Cardiac septum (tissue), 1 donor: ENCODE data around the gene RAB8A. TPM values are rescaled to one million over a fixed set of nuclear protein-coding genes. Genes with fewer than 3 reads are reported as not detected.
"Not testable (repeated sequence)": the region's sequence is repeated elsewhere in the genome, so short reads cannot be mapped to it uniquely, and the experiment has no call there.

Source experiments
- DNase-seq: peaks from one replicate; pipeline ENCODE4 v3.0.0-alpha.2; 2020; ENCODE audit warnings: low spot score
- intact Hi-C: fragments of 100-400 bp; cut with DNase I; formaldehyde crosslinking; loops from one replicate; pipeline ENCODE4 v1.14.0; 2022
- total RNA-seq: library from RNA; stranded (reverse); fragmentation: NEBNext Ultra II Directional; extraction: Animal tissue kit (Norgen Biotek cat#: 25700); gene quantifications from one replicate; pipeline ENCODE4 v1.2.1, GENCODE V29; 2021
- donor health status: DM: no; HTN: no; CAD: no.

Gene RAB8A
- total RNA-seq, 1 donor from 2014 or later, result 17.8 TPM

DNA sequence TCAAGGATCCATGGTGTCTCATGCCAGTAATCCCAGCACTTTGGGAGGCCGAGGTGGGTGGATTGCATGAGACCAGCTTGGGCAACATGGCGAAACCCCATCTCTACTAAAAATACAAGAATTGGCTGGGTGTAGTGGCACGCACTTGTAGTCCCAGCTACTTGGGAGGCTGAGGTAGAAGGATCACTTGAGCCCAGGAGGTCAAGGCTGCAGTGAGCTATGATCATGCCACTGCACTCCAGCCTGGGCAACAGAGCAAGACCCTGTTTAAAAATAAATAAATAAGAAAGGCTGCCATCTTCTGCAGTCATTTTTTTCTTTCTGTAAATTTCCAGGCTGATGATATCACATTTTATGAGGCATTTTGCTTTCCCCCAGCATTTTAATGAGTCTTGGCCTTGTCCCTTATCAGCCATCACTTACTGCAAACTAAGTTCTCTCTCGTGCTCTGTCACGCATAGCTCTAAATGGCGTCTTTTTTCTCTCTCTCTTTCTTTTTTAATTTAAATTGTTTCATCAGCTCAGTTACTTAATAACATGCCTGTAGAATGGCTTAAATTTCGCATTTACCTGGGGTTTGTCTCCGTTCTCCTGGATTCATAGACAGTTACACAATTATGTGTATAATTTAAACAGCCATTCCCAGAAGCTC, 12.2 kb upstream of the RAB8A start:
- DNase-seq, intact Hi-C loops: not testable (repeated sequence)

- intact Hi-C loops, result no loop called here
- no peak for DNase-seq
Observed at GRCh38 chr19:16100524-16100923, 11.2 kb upstream of the RAB8A start.

GRCh38 chr19:16104722-16105121, 7.0 kb upstream of the RAB8A start:
- intact Hi-C loops, result no loop called here
- no peak for DNase-seq

DNA sequence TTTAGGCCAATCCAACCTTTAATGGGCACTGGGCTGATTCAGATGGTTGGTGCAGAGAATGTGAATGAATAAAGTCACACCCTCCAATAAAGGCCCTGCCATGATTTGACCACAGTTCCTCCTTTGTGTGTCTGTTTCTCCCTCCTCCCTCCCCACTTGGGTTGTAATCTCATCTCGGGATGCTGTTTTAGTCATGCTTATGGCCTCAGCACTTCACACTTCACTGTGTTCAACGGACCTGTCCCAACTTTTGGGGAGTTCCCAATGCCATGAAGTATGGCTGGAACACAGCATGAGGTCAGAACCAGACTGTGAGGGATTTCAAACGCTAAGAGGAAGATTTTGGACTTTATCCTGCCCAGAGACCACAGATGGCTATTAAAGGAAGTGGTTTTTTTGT, 5.6 kb upstream of the RAB8A start:
- intact Hi-C loops, result no loop called here
- no peak for DNase-seq

GRCh38 chr19:16111909-16112752, 442 bp downstream of the RAB8A start:
- intact Hi-C loops, result loop anchor here (2.0 to 5.0 kb wide), 3 partner anchors 33 to 75 kb away; partner anchors contain the start of gene FAM32A
- DNase-seq, result no peak

- intact Hi-C loops, result loop anchor here (5.0 kb wide), 2 partner anchors 70 to 75 kb away; partner anchors contain the start of gene FAM32A
- DNase-seq, result no peak
Observed at GRCh38 chr19:16112778-16113177, 1.1 kb downstream of the RAB8A start.

GRCh38 chr19:16113727-16114126, 2.0 kb downstream of the RAB8A start:
- DNase-seq, result no peak
- intact Hi-C loops, result loop anchor here (5.0 kb wide), 2 partner anchors 71 to 74 kb away; partner anchors contain the start of gene FAM32A

DNA sequence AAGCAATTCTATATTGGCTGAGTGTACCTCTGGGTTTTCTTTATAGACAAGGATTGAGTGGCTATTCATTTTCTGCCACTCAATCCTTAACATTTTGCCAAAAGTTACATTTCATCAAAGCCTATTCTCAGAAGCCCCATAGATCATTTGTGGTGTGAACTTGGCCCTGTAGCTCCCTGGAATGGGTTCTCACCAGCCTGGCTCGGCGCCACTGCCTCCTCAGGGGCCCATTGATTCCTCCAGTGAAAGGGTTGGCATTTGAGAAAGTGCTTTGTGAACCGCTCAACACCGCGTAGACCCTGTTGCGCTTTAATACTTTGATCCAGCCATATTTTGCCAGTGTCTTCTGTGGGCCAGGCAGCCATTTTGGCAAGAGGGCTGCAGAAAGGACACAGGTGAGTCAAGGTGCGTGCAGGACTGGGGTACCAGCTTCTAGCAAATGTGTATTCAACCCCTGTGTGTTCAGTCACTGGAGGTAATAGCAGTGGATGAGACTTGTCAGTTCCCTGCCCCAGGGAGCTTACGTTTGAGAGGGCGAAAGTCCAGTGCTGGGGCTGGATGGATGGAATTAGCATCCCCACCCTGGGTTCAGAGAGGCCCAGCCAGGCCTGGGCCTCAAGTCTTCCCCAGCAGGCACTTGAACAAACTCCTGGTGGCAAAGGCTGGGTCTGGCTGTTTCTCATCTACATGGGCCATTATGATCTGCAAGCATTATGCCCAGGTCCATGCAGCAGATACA, 3.8 kb downstream of the RAB8A start:
- intact Hi-C loops, result no loop called here
- DNase-seq, result no peak

- DNase-seq, result no peak
- intact Hi-C loops, result no loop called here
Observed at GRCh38 chr19:16116067-16116466, 4.4 kb downstream of the RAB8A start.

- DNase-seq, result no peak
- intact Hi-C loops, result no loop called here
Observed at GRCh38 chr19:16117594-16118033, 5.9 kb downstream of the RAB8A start.

GRCh38 chr19:16118489-16119033, 6.9 kb downstream of the RAB8A start:
- intact Hi-C loops, result no loop called here
- DNase-seq, result peak; percentile 78

GRCh38 chr19:16119075-16119857, 7.6 kb downstream of the RAB8A start:
- DNase-seq, intact Hi-C loops: not testable (repeated sequence)

DNA sequence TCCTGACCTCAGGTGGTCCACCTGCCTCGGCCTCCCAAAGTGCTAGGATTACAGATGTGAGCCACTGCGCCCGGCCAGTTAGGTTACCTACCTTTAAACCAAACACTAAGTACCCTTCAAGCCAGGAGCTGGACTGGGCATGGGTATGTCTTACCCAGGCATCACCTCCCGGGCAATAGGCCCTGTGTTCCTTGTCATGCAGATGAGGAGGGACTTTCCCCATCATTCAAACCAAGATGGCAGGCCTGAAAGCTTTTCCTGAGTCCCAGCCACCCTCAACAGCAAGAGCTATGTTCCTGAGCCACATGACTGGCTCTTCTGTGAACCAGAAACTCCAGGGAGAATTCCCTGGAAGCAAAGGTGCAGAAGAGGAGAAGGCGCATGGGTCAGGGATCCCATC, 9.5 kb downstream of the RAB8A start:
- intact Hi-C loops, result no loop called here
- no peak for DNase-seq

DNA sequence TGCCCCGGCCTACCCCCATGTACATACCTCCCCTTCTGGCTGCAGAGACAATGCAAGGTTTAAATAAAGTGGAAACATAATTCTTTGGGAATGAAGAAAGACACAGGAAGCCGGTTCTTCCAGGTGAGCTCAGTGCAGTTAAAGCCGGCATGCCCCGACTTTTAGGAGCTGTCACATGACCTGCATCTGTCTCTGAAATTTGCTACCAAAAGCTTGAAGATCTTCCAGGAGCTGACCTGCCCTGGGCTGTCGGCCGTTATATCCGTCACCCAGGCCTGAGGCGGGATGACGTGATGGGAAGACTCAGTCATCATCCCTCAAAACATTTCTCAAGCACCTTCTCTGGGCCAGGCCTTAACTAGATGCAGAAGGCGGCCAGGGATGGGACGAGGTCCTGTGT, 10.3 kb downstream of the RAB8A start:
- DNase-seq, result no peak
- intact Hi-C loops, result no loop called here

DNA sequence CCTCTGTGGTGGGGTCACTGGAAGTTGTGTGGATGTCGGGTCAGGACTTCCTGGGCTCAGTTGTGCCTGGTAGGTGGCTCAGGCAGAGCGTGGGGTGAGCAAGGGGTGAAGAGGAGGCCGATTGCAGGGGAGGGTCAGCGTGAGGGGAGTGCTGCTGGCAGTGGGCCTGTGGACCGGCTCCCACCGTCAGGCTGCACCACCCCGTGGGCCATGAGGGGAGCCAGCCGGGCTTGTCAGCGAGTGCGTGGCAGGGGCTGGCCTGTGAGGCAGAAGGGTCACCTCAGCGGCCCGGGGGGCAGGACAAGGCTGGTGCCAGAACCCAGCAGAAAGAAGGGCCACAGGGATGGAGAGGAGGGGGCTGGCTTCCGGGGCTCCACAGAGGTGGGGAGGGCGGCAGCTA, 13.3 kb downstream of the RAB8A start:
- intact Hi-C loops, result no loop called here

GRCh38 chr19:16125737-16126495, 14.2 kb downstream of the RAB8A start:
- intact Hi-C loops, result no loop called here
- DNase-seq, result no peak

More for the DNA sequence above, 13.3 kb downstream of the RAB8A start:
- DNase-seq, result no peak

GRCh38 chr19:16127080-16127479, 15.4 kb downstream of the RAB8A start:
- DNase-seq, result no peak
- intact Hi-C loops, result no loop called here

DNA sequence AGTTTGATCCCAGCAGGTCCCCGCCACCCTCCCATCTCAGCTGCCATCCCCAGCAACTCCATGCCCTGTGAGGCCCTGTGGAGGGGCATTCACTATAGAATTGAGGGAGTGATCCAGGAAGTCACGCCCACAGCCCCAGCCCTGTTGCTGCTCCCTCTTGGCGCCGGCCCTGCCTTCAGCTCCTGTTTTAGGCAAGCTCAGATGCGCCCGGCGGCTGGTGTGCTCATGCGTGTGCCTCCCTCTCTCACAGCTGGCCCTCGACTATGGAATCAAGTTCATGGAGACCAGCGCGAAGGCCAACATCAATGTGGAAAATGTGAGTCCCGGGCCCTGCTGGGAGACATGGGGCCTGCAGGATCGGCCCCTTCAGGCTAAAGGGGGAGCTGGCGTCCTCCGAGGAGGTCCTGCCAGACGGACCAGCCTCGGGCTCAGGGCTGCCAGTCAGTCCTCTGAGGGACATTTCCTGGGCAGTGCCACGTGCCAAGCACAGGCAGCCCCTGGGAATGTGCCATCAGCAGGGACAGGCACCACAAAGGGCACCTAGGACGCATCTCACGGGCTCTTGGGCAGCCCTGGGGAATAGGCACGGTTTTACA, 16.2 kb downstream of the RAB8A start:
- intact Hi-C loops, result no loop called here
- DNase-seq, result no peak
